Astrocyte (in vitro differentiated cells and primary cell): Measurements from ENCODE around the gene AICDA. TPM values are rescaled to one million over a fixed set of nuclear protein-coding genes. Genes with fewer than 3 reads are reported as not detected.

ENCODE experiments used
- DNase-seq: peaks from one replicate; pipeline ENCODE4 v3.0.0-alpha.2; 2010; ENCODE audit warnings: low read depth
- FAIRE-seq: peaks from 2 replicates; lab custom pipeline; 2011; peaks lifted over from hg19 to GRCh38; lab: Jason Lieb, UNC
- H2AFZ ChIP-seq: 2 replicates; pipeline ENCODE4 v1.6.0; 2012; ENCODE audit warnings: low read depth, low read length, inconsistent platforms
- H3K27ac ChIP-seq: 2 replicates; pipeline ENCODE4 v1.5.1; 2011; ENCODE audit warnings: low read depth, low read length, inconsistent platforms
- H3K27me3 ChIP-seq: 2 replicates; pipeline ENCODE4 v1.6.0; 2011; ENCODE audit warnings: low read length, inconsistent platforms; ENCODE audit not compliant: insufficient read depth
- H3K36me3 ChIP-seq: 2 replicates; pipeline ENCODE4 v1.5.1; 2011; ENCODE audit warnings: low read length, inconsistent platforms; ENCODE audit not compliant: insufficient read depth
- H3K4me1 ChIP-seq: 2 replicates; pipeline ENCODE4 v1.5.1; 2011; ENCODE audit warnings: low read length, inconsistent platforms; ENCODE audit not compliant: insufficient read depth
- H3K4me2 ChIP-seq: 2 replicates; pipeline ENCODE4 v1.6.0; 2012; ENCODE audit warnings: low read length, inconsistent platforms
- H3K4me3 ChIP-seq: 2 replicates; pipeline ENCODE4 v1.5.1; 2011; ENCODE audit warnings: low read depth, mild to moderate bottlenecking, low read length, inconsistent platforms; ENCODE audit not compliant: insufficient read depth
- H3K79me2 ChIP-seq: 2 replicates; pipeline ENCODE4 v1.6.0; 2012; ENCODE audit warnings: mild to moderate bottlenecking, low read length, inconsistent platforms; ENCODE audit not compliant: insufficient read depth
- H3K9ac ChIP-seq: 2 replicates; pipeline ENCODE4 v1.6.0; 2012; ENCODE audit warnings: mild to moderate bottlenecking, low read length, inconsistent platforms
- H3K9me3 ChIP-seq: 2 replicates; pipeline ENCODE4 v1.5.1; 2012; ENCODE audit warnings: low read depth, mild to moderate bottlenecking, low read length, inconsistent platforms; ENCODE audit not compliant: insufficient read depth
- H4K20me1 ChIP-seq: 2 replicates; pipeline ENCODE4 v1.6.0; 2012; ENCODE audit warnings: low read length, inconsistent platforms; ENCODE audit not compliant: insufficient read depth
- H3K27ac Mint-ChIP-seq: one replicate; pipeline ENCODE4 v1.8.0; 2021; ENCODE audit warnings: mild to moderate bottlenecking, mixed read lengths; ENCODE audit not compliant: unreplicated experiment
- H3K27me3 Mint-ChIP-seq: one replicate; pipeline ENCODE4 v1.8.0; 2021; ENCODE audit warnings: low read depth, mixed read lengths; ENCODE audit not compliant: unreplicated experiment
- H3K36me3 Mint-ChIP-seq: one replicate; pipeline ENCODE4 v1.8.0; 2021; ENCODE audit warnings: low read depth, mixed read lengths; ENCODE audit not compliant: unreplicated experiment
- H3K4me1 Mint-ChIP-seq: one replicate; pipeline ENCODE4 v1.8.0; 2021; ENCODE audit warnings: low read depth, mixed read lengths; ENCODE audit not compliant: unreplicated experiment
- H3K4me3 Mint-ChIP-seq: one replicate; pipeline ENCODE4 v1.8.0; 2021; ENCODE audit warnings: mild to moderate bottlenecking, moderate library complexity, mixed read lengths; ENCODE audit not compliant: unreplicated experiment
- H3K9me3 Mint-ChIP-seq: one replicate; pipeline ENCODE4 v1.8.0; 2021; ENCODE audit warnings: mild to moderate bottlenecking, mixed read lengths; ENCODE audit not compliant: unreplicated experiment
- EZH2 ChIP-seq: IDR thresholded peaks from 2 replicates; pipeline ENCODE4 v1.6.1; 2012; ENCODE audit warnings: mild to moderate bottlenecking, low read length, inconsistent platforms; ENCODE audit not compliant: insufficient read depth
- total RNA-seq: library from RNA; stranded (reverse); gene quantifications from 2 replicates; pipeline ENCODE4 v1.2.1, GENCODE V29; 2021
- TF ChIP-seq, protein P1 (sequence below): IDR thresholded peaks from 2 replicates; pipeline ENCODE4 v1.5.1; 2011; ENCODE audit warnings: low read depth, mild to moderate bottlenecking, inconsistent platforms, low read length, moderate library complexity; ENCODE audit not compliant: insufficient read depth

Gene AICDA
- total RNA-seq, 1 donor from 2014 or later = not detected

GRCh38 chr12:8647968-8648367 is 35.3 kb upstream of the AICDA start:
- TF ChIP-seq, protein P1, sequence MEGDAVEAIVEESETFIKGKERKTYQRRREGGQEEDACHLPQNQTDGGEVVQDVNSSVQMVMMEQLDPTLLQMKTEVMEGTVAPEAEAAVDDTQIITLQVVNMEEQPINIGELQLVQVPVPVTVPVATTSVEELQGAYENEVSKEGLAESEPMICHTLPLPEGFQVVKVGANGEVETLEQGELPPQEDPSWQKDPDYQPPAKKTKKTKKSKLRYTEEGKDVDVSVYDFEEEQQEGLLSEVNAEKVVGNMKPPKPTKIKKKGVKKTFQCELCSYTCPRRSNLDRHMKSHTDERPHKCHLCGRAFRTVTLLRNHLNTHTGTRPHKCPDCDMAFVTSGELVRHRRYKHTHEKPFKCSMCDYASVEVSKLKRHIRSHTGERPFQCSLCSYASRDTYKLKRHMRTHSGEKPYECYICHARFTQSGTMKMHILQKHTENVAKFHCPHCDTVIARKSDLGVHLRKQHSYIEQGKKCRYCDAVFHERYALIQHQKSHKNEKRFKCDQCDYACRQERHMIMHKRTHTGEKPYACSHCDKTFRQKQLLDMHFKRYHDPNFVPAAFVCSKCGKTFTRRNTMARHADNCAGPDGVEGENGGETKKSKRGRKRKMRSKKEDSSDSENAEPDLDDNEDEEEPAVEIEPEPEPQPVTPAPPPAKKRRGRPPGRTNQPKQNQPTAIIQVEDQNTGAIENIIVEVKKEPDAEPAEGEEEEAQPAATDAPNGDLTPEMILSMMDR = no peak
- TF ChIP-seq EZH2 = no peak
- Mint-ChIP-seq H3K36me3 (peaks cover 7% of the 10 kb centered on the region), H3K9me3 (no peaks in the 10 kb centered on the region), H3K4me1 (peaks cover 2% of the 10 kb centered on the region), H3K4me3 (no peak overlapping the region), H3K27ac (no peak overlapping the region), H3K27me3 (no peaks in the 10 kb centered on the region)
- Histone ChIP-seq H3K79me2 (no peaks in the 10 kb centered on the region), H2AFZ (no peak overlapping the region), H3K9me3 (no peaks in the 10 kb centered on the region), H3K4me2 (no peak overlapping the region), H3K27me3 (no peaks in the 10 kb centered on the region), H3K36me3 (peaks cover 4% of the 10 kb centered on the region), H3K27ac (no peak overlapping the region), H3K4me3 (no peak overlapping the region), H3K9ac (no peak overlapping the region), H3K4me1 (no peaks in the 10 kb centered on the region), H4K20me1 (no peaks in the 10 kb centered on the region)
- FAIRE-seq (no peak), DNase-seq (no peak)

DNA sequence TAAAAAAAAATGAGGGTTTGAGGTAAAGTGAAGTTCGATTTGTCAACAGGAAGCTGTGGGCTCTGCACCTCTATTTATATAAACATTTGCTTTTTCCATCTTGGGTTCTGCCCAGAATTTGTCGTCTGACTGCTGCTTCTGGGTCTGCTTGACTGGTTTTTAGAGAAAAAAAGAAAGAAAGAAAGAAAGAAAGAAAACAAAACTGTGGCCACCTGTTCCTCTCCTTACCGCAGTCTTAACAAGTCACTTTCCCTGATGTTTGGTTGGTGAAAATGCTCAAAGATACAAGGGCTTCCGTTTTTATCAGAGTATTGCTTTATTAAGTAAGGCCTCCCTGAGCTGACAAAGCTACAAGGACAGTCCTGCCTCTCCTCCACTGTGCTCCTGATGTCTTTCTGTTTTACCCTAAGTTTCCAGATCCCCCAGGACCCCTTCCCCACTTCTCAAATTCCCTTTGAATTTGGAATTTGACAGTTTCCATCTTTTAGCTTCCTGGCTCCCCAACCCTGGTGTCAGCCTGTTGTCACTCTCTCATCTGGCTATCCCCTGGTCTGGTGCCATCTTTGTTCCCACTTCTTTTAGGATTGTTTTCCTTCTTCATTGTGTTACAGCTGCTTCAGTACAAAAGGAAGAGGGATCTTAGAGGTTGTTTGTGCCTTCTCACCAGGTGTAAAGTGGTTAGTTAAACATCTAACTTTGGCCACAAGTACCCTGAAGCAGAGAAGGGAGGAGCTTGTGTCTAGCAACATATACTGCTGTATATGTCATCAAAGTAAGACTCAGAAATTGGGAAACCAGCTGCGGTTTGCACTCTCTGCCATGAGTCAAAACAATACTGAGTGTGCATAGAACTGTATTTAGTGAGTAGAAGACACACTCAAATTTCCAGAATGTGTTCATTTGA is 31.9 kb upstream of the AICDA start:
- no peak overlapping the region for H3K27ac ChIP-seq
- H3K79me2 ChIP-seq = no peaks in the 10 kb centered on the region
- H3K9ac ChIP-seq = no peak overlapping the region
- Mint-ChIP-seq H3K36me3 (no peaks in the 10 kb centered on the region), H3K9me3 (no peaks in the 10 kb centered on the region), H3K4me1 (peaks cover 2% of the 10 kb centered on the region), H3K4me3 (no peak overlapping the region), H3K27me3 (no peaks in the 10 kb centered on the region), H3K27ac (no peak overlapping the region)
- TF ChIP-seq, protein P1 = no peak
- no peak for TF ChIP-seq EZH2
- H3K9me3 ChIP-seq = no peaks in the 10 kb centered on the region
- H3K4me1 ChIP-seq = no peaks in the 10 kb centered on the region
- H3K4me3 ChIP-seq = no peak overlapping the region
- no peaks in the 10 kb centered on the region for H3K27me3 ChIP-seq
- no peak for FAIRE-seq
- H3K36me3 ChIP-seq = peaks cover 4% of the 10 kb centered on the region
- no peak overlapping the region for H2AFZ ChIP-seq
- no peak overlapping the region for H3K4me2 ChIP-seq
- no peaks in the 10 kb centered on the region for H4K20me1 ChIP-seq
- no peak for DNase-seq

DNA sequence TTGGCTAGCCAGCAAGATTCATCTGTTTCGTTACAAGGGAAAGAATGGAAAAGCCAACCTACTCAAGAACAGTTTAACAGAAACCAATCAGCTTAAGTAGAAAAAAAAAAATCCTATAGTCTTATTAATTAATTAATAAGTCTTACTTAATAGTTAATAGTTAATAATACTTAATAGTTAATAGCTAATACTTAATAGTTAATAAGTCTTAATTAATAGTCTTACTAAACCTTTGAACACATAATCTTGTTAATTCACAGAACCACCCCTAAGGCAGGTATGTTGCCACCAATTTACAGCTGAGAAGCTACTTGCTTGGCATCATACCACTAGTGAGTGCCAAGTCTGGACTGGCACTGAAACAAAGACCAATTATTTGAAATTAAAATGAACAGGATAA is 30.1 kb upstream of the AICDA start:
- Histone ChIP-seq H3K27ac (no peak overlapping the region), H3K27me3 (no peaks in the 10 kb centered on the region), H3K79me2 (no peaks in the 10 kb centered on the region), H2AFZ (no peak overlapping the region), H3K4me3 (no peak overlapping the region), H3K4me2 (no peak overlapping the region), H3K4me1 (no peaks in the 10 kb centered on the region), H3K9me3 (no peaks in the 10 kb centered on the region), H3K36me3 (no peaks in the 10 kb centered on the region), H3K9ac (no peak overlapping the region), H4K20me1 (no peaks in the 10 kb centered on the region)
- Mint-ChIP-seq H3K4me3 (no peak overlapping the region), H3K36me3 (no peaks in the 10 kb centered on the region), H3K27me3 (no peaks in the 10 kb centered on the region), H3K27ac (no peak overlapping the region), H3K4me1 (peaks cover 2% of the 10 kb centered on the region), H3K9me3 (no peaks in the 10 kb centered on the region)
- no peak for TF ChIP-seq EZH2
- TF ChIP-seq, protein P1 = no peak
- no peak for DNase-seq
- no peak for FAIRE-seq
